Loucy (cell line): ENCODE measurements around the gene DCUN1D3.

ENCODE experiments used
- H2AFZ ChIP-seq: fragments of 200-600 bp; sonication (generic); 2 replicates; pipeline ENCODE4 v1.6.0; 2016; ENCODE audit warnings: antibody characterized with exemption, mild to moderate bottlenecking, low read length, moderate library complexity
- H3F3A ChIP-seq: fragments of 200-600 bp; 2 replicates; pipeline ENCODE4 v1.6.0; 2016; ENCODE audit warnings: antibody characterized with exemption, low read depth, mild to moderate bottlenecking
- H3K27me3 ChIP-seq: fragments of 200-600 bp; sonication (generic); 2 replicates; pipeline ENCODE4 v1.6.1; 2014; ENCODE audit warnings: low read length, mild to moderate bottlenecking; ENCODE audit not compliant: insufficient read depth, poor library complexity, severe bottlenecking
- H3K36me3 ChIP-seq: fragments of 200-600 bp; sonication (generic); 2 replicates; pipeline ENCODE4 v1.6.1; 2016; ENCODE audit warnings: low read length; ENCODE audit not compliant: insufficient read depth
- H3K4me1 ChIP-seq: fragments of 200-600 bp; sonication (generic); 2 replicates; pipeline ENCODE4 v1.5.1; 2014; ENCODE audit warnings: low read length, mild to moderate bottlenecking; ENCODE audit not compliant: insufficient read depth, poor library complexity, severe bottlenecking
- H3K4me2 ChIP-seq: fragments of 200-600 bp; sonication (generic); 2 replicates; pipeline ENCODE4 v1.6.0; 2014; ENCODE audit warnings: antibody characterized with exemption, low read length, low read depth, mild to moderate bottlenecking; ENCODE audit not compliant: poor library complexity, severe bottlenecking
- H3K4me3 ChIP-seq: fragments of 200-600 bp; sonication (generic); 2 replicates; pipeline ENCODE4 v1.5.1; 2014; ENCODE audit warnings: low read length, mild to moderate bottlenecking, mixed read lengths; ENCODE audit not compliant: poor library complexity, severe bottlenecking
- H3K79me2 ChIP-seq: fragments of 200-600 bp; sonication (generic); 2 replicates; pipeline ENCODE4 v1.6.1; 2014; ENCODE audit warnings: low read length; ENCODE audit not compliant: insufficient read depth
- H3K9ac ChIP-seq: fragments of 200-600 bp; sonication (generic); 2 replicates; pipeline ENCODE4 v1.6.0; 2014; ENCODE audit warnings: mild to moderate bottlenecking, low read depth, low read length, moderate library complexity; ENCODE audit not compliant: poor library complexity, severe bottlenecking
- H3K9me2 ChIP-seq: fragments of 200-600 bp; sonication (generic); replicated peaks from 2 replicates; pipeline ENCODE4 v1.6.1; 2016; ENCODE audit warnings: low read depth, low read length, mixed read lengths
- H3K9me3 ChIP-seq: fragments of 200-600 bp; sonication (generic); 2 replicates; pipeline ENCODE4 v1.6.1; 2014; ENCODE audit warnings: mild to moderate bottlenecking, antibody characterized with exemption, low read length, low read depth; ENCODE audit not compliant: insufficient read depth
- H4K20me1 ChIP-seq: fragments of 200-600 bp; sonication (generic); 2 replicates; pipeline ENCODE4 v1.6.0; 2014; ENCODE audit warnings: antibody characterized with exemption, low read length, mild to moderate bottlenecking; ENCODE audit not compliant: insufficient read depth, poor library complexity, severe bottlenecking
- EZH2phosphoT487 ChIP-seq: fragments of 200-600 bp; IDR thresholded peaks from 2 replicates; pipeline ENCODE4 v1.6.1; 2018; ENCODE audit warnings: antibody characterized with exemption, mild to moderate bottlenecking, moderate library complexity, borderline replicate concordance
- TF ChIP-seq, protein P1 (sequence below): fragments of 200-600 bp; sonication (generic); conservative IDR thresholded peaks from 2 replicates; pipeline ENCODE4 v1.5.1; 2014; ENCODE audit warnings: mild to moderate bottlenecking, antibody characterized with exemption, low read length

DCUN1D3 gene

GRCh38 chr16:20899477-20900298, 470 bp downstream of the DCUN1D3 start:
- Histone ChIP-seq H3K9me2 (no peaks in the 10 kb centered on the region), H3K4me3 (peak overlapping the region; percentile 86), H3K79me2 (peaks cover 80% of the 10 kb centered on the region), H4K20me1 (peaks cover 36% of the 10 kb centered on the region), H3K4me1 (peaks cover 69% of the 10 kb centered on the region), H3K36me3 (no peaks in the 10 kb centered on the region), H3K4me2 (peak overlapping the region; percentile 93), H3K9me3 (no peaks in the 10 kb centered on the region), H3F3A (peaks cover 6% of the 10 kb centered on the region; the same call in 1 of the 2 replicates), H3K9ac (peak overlapping the region; percentile 88), H3K27me3 (no peaks in the 10 kb centered on the region), H2AFZ (peak overlapping the region; percentile 90)
- TF ChIP-seq EZH2phosphoT487: no peak
- TF ChIP-seq, protein P1, sequence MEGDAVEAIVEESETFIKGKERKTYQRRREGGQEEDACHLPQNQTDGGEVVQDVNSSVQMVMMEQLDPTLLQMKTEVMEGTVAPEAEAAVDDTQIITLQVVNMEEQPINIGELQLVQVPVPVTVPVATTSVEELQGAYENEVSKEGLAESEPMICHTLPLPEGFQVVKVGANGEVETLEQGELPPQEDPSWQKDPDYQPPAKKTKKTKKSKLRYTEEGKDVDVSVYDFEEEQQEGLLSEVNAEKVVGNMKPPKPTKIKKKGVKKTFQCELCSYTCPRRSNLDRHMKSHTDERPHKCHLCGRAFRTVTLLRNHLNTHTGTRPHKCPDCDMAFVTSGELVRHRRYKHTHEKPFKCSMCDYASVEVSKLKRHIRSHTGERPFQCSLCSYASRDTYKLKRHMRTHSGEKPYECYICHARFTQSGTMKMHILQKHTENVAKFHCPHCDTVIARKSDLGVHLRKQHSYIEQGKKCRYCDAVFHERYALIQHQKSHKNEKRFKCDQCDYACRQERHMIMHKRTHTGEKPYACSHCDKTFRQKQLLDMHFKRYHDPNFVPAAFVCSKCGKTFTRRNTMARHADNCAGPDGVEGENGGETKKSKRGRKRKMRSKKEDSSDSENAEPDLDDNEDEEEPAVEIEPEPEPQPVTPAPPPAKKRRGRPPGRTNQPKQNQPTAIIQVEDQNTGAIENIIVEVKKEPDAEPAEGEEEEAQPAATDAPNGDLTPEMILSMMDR: no peak

DNA sequence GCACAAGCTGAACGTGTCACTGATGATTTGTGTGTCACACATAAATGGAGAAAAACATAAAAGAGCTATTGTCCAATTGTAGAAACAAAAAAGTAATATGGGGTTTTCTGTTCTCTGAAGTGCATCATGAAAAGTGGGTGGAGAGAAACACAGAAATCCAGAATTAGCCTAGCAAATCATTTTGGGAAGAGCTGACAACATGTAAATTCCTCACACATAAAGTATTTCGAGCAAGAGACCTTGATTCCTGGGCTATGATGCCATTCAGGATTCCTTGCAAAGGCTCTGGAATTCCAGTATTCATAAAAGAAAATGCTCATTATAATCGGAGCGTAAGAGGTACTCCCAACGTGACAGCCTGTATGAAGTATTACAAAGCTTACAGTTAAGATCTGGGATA, 1.1 kb downstream of the DCUN1D3 start:
- no peak for TF ChIP-seq EZH2phosphoT487
- TF ChIP-seq, protein P1: no peak
- Histone ChIP-seq H3K4me3 (peak overlapping the region; percentile 86), H3K9me3 (no peaks in the 10 kb centered on the region), H3K79me2 (peaks cover 86% of the 10 kb centered on the region), H3F3A (peaks cover 2% of the 10 kb centered on the region; the same call in 1 of the 2 replicates), H2AFZ (no peak overlapping the region), H3K27me3 (no peaks in the 10 kb centered on the region), H4K20me1 (peaks cover 35% of the 10 kb centered on the region), H3K36me3 (no peaks in the 10 kb centered on the region), H3K4me2 (peak overlapping the region; percentile 93), H3K4me1 (peaks cover 63% of the 10 kb centered on the region), H3K9ac (peak overlapping the region; percentile 88), H3K9me2 (no peaks in the 10 kb centered on the region)

DNA sequence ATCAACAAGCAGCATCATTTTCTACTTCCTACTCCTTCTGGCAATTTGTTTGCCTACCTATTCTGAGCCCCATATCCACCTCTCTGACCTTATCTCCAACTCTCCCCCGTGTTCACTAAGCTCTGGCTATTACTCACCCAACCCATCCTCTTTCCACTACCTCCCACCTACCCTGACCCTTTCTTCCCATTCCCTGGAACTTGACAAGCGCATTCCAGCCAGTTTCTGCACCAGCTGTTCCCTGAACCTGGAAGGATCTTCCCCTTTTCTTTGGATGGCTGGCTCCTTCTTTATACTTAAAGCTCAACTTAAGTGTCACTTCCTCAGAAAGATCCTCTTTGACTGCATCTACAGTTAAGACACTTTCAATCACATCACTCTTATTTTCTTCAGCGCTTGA, 2.2 kb downstream of the DCUN1D3 start:
- H3K4me2 ChIP-seq: peak overlapping the region; percentile 93
- no peaks in the 10 kb centered on the region for H3K9me3 ChIP-seq
- peaks cover 88% of the 10 kb centered on the region for H3K79me2 ChIP-seq
- no peaks in the 10 kb centered on the region for H3K9me2 ChIP-seq
- H3K9ac ChIP-seq: peak overlapping the region; percentile 45
- H3F3A ChIP-seq: no peaks in the 10 kb centered on the region
- peaks cover 33% of the 10 kb centered on the region for H4K20me1 ChIP-seq
- H2AFZ ChIP-seq: no peak overlapping the region
- H3K4me3 ChIP-seq: peak overlapping the region; percentile 86
- TF ChIP-seq EZH2phosphoT487: no peak
- TF ChIP-seq, protein P1: no peak
- H3K36me3 ChIP-seq: no peaks in the 10 kb centered on the region
- peaks cover 52% of the 10 kb centered on the region for H3K4me1 ChIP-seq
- no peaks in the 10 kb centered on the region for H3K27me3 ChIP-seq
